KMS-11 (cell line): ENCODE measurements around the gene KLHL29.

Experiments
- H2AFZ ChIP-seq: fragments of 200-600 bp; sonication (generic); 2 replicates; pipeline ENCODE4 v1.6.1; 2016; ENCODE audit warnings: antibody characterized with exemption, mixed run types, low read depth
- H3K27ac ChIP-seq: fragments of 200-600 bp; sonication (generic); 2 replicates; pipeline ENCODE4 v1.6.1; 2016; ENCODE audit warnings: mild to moderate bottlenecking, mixed run types
- H3K27me3 ChIP-seq: fragments of 200-600 bp; sonication (generic); 2 replicates; pipeline ENCODE4 v1.6.1; 2017; ENCODE audit warnings: mild to moderate bottlenecking, low read depth, mixed run types, moderate library complexity; ENCODE audit not compliant: insufficient read depth
- H3K36me3 ChIP-seq: fragments of 200-600 bp; sonication (generic); 2 replicates; pipeline ENCODE4 v1.6.1; 2017; ENCODE audit warnings: mild to moderate bottlenecking, mixed run types; ENCODE audit not compliant: insufficient read depth
- H3K4me1 ChIP-seq: fragments of 200-600 bp; sonication (generic); 2 replicates; pipeline ENCODE4 v1.6.1; 2016; ENCODE audit warnings: mild to moderate bottlenecking, low read depth, mixed run types; ENCODE audit not compliant: poor library complexity, severe bottlenecking
- H3K4me2 ChIP-seq: fragments of 200-600 bp; sonication (generic); 2 replicates; pipeline ENCODE4 v1.7.0; 2016; ENCODE audit warnings: mild to moderate bottlenecking, mixed run types
- H3K4me3 ChIP-seq: fragments of 200-600 bp; sonication (generic); IDR thresholded peaks from 2 replicates; pipeline ENCODE4 v1.6.1; 2017; ENCODE audit warnings: low read depth, low read length, mixed read lengths; ENCODE audit not compliant: insufficient read depth
- H3K79me2 ChIP-seq: fragments of 200-600 bp; sonication (generic); 2 replicates; pipeline ENCODE4 v1.6.1; 2016; ENCODE audit warnings: low read depth, mixed run types; ENCODE audit not compliant: insufficient read depth
- H3K9ac ChIP-seq: fragments of 200-600 bp; sonication (generic); 2 replicates; pipeline ENCODE4 v1.6.1; 2016; ENCODE audit warnings: mild to moderate bottlenecking, mixed run types
- H4K20me1 ChIP-seq: fragments of 200-600 bp; sonication (generic); 2 replicates; pipeline ENCODE4 v1.6.1; 2016; ENCODE audit warnings: mild to moderate bottlenecking, mixed run types; ENCODE audit not compliant: insufficient read depth
- CTCF ChIP-seq: fragments of 200-600 bp; sonication (generic); conservative IDR thresholded peaks from 2 replicates; pipeline ENCODE4 v1.6.1; 2017; ENCODE audit warnings: low read depth, mild to moderate bottlenecking, antibody characterized with exemption, low read length, moderate library complexity, mixed read lengths

Gene KLHL29

DNA sequence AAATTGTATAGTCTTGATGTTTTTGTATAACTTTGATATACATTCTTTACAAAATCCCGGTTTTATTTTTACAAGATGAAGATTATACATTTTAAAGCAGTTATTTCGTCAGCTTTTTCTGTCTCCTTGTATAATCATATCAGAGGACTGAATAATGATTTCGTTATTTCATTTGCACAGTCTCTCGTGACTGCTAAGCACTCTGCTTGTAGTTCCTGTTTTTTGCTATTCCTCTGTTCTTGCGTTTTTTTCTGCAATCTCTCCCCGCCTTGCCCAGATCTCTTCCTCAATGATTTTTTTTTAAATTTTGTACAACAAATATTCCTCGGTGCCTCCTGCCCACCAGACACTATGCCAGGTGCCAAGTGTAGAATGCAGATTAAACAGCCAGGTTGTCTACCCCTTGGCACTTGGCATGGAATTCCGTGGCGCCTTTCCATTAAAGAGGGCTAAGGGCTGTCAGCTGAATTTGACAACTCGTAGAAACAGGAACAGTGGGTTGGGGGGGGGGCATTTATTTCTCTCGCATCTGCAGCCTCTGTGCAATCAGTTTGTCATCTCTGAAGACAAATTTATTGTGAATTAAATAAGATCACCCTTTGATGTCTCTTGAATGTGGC, 69.6 kb downstream of the KLHL29 start:
- Histone ChIP-seq H3K36me3 (no peaks in the 10 kb centered on the region), H3K27me3 (no peaks in the 10 kb centered on the region), H3K9ac (no peak overlapping the region), H3K27ac (no peak overlapping the region), H3K4me2 (no peak overlapping the region), H3K4me3 (no peak overlapping the region), H2AFZ (no peak overlapping the region), H3K79me2 (no peaks in the 10 kb centered on the region), H4K20me1 (no peaks in the 10 kb centered on the region), H3K4me1 (no peaks in the 10 kb centered on the region)
- TF ChIP-seq CTCF, result no peak

- Histone ChIP-seq H3K9ac (no peak overlapping the region), H3K27me3 (no peaks in the 10 kb centered on the region), H2AFZ (no peak overlapping the region), H3K27ac (no peak overlapping the region), H3K4me3 (no peak overlapping the region), H3K4me1 (no peaks in the 10 kb centered on the region), H3K36me3 (no peaks in the 10 kb centered on the region), H4K20me1 (no peaks in the 10 kb centered on the region), H3K79me2 (no peaks in the 10 kb centered on the region), H3K4me2 (no peak overlapping the region)
- no peak for TF ChIP-seq CTCF
Observed at GRCh38 chr2:23456396-23456795, 71.4 kb downstream of the KLHL29 start.

DNA sequence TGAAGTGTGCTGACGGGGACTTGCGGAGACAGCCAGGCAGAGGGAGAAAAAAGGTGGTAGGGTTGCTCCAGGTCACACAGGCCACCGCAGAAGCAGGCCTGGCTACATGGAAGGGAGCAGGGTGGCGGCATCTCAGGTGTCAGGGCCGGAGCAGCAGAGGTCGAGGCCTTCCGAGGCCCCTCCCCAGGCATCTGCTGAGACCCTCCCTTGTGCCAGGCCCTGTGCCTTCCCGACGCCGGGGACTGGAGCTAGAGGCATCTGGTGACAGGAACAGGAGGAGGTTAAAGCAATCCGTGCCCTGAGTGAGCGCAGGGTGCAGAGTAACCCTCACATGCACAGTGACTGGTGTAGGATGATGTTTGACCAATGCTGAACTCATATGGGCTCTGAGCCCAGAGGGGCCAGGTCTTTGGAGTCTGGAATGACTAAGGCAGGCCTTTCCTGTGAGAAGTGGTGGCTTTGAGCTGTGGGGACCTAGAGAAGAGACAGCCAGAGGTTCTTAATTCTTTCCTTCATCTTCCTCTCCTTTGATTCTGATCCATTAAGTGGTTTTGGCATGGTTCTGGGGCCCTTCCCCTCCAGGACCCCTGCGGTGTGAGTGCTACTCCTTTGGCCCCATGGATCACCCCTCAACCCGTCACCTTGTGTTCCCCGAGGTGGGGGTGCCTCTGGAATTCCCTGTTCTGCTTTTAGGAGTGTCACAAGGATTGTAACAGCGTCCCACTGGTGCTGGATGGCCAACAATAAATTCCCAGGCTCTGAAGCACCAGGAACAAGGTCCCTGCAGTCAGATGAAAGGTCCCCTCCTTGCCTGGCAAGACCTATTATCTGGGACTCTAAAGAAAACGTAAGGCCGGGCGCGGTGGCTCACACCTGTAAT, 72.1 kb downstream of the KLHL29 start:
- Histone ChIP-seq H3K9ac (no peak overlapping the region), H3K79me2 (no peaks in the 10 kb centered on the region), H3K27ac (no peak overlapping the region), H4K20me1 (no peaks in the 10 kb centered on the region), H3K4me2 (no peak overlapping the region), H3K4me1 (no peaks in the 10 kb centered on the region), H2AFZ (no peak overlapping the region), H3K27me3 (no peaks in the 10 kb centered on the region), H3K36me3 (no peaks in the 10 kb centered on the region), H3K4me3 (no peak overlapping the region)
- no peak for TF ChIP-seq CTCF

GRCh38 chr2:23457990-23458682, 73.2 kb downstream of the KLHL29 start:
- H4K20me1 ChIP-seq, result no peaks in the 10 kb centered on the region
- H3K27me3 ChIP-seq, result no peaks in the 10 kb centered on the region
- H3K4me2 ChIP-seq, result no peak overlapping the region
- TF ChIP-seq CTCF, result no peak
- H3K27ac ChIP-seq, result no peak overlapping the region
- no peak overlapping the region for H2AFZ ChIP-seq
- no peak overlapping the region for H3K4me3 ChIP-seq
- no peaks in the 10 kb centered on the region for H3K36me3 ChIP-seq
- H3K79me2 ChIP-seq, result no peaks in the 10 kb centered on the region
- H3K4me1 ChIP-seq, result no peaks in the 10 kb centered on the region
- H3K9ac ChIP-seq, result no peak overlapping the region
